GM12891 (cell line): Measurements from ENCODE around the gene CDH13.

ENCODE experiments used
- PAX5 ChIP-seq: IDR thresholded peaks from 2 replicates; pipeline ENCODE4 v1.6.1; 2011; ENCODE audit warnings: low read length, moderate library complexity, mild to moderate bottlenecking; ENCODE audit not compliant: insufficient read depth, severe bottlenecking
- POLR2A ChIP-seq: IDR thresholded peaks from 2 replicates; pipeline ENCODE4 v1.6.1; 2011; ENCODE audit warnings: low read depth, low read length, control low read depth
- POLR2AphosphoS5 ChIP-seq: IDR thresholded peaks from 2 replicates; pipeline ENCODE4 v1.6.1; 2011; ENCODE audit warnings: low read depth, low read length, control low read depth
- POU2F2 ChIP-seq: IDR thresholded peaks from 2 replicates; pipeline ENCODE4 v1.6.1; 2011; ENCODE audit warnings: low read depth, mild to moderate bottlenecking, control low read depth, low read length, moderate library complexity
- SPI1 ChIP-seq: IDR thresholded peaks from 2 replicates; pipeline ENCODE4 v1.6.1; 2011; ENCODE audit warnings: low read depth, low read length, control low read depth
- TAF1 ChIP-seq: IDR thresholded peaks from 2 replicates; pipeline ENCODE4 v1.6.1; 2011; ENCODE audit warnings: low read depth, low read length, control low read depth

DNA sequence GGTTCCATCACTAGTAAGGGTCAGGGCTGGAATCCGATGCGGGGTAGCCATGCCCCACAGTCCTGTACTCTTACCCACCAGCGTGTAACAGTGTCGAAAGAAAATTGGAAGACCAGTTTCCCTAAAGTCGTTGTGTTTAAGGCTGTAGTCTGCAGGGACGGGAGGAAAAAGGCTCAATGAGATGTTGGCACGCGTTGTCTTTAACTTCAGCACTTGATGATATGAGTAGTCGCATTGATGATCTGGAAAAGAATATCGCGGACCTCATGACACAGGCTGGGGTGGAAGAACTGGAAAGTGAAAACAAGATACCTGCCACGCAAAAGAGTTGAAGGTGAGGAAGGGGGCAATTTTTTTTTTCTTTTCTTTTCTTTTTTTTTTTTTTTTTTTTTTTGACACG is 1182.3 kb downstream of the CDH13 start:
- TF ChIP-seq POLR2A (no peak), POLR2AphosphoS5 (no peak), SPI1 (no peak), TAF1 (no peak), POU2F2 (no peak), PAX5 (no peak)
